GM12873 (cell line): ENCODE measurements around the gene PRUNE2.

ENCODE experiments used
- CTCF ChIP-seq: IDR thresholded peaks from 2 replicates; pipeline ENCODE4 v1.5.1; 2012; ENCODE audit warnings: low read depth, mild to moderate bottlenecking, moderate library complexity, low read length, control low read depth; ENCODE audit not compliant: insufficient read depth; ENCODE audit errors: missing control alignments

The PRUNE2 gene

GRCh38 chr9:76733096-76733495 lies 172.8 kb downstream of the PRUNE2 start:
- no peak for TF ChIP-seq CTCF

GRCh38 chr9:76732341-76732958 lies 173.5 kb downstream of the PRUNE2 start:
- no peak for TF ChIP-seq CTCF

GRCh38 chr9:76730801-76731200 lies 175.1 kb downstream of the PRUNE2 start:
- TF ChIP-seq CTCF = no peak

GRCh38 chr9:76729980-76730737 lies 175.8 kb downstream of the PRUNE2 start:
- TF ChIP-seq CTCF = no peak

- TF ChIP-seq CTCF = no peak
Observed at GRCh38 chr9:76729116-76729515, 176.8 kb downstream of the PRUNE2 start.

GRCh38 chr9:76725885-76726284 lies 180.0 kb downstream of the PRUNE2 start:
- no peak for TF ChIP-seq CTCF

GRCh38 chr9:76725011-76725546 lies 180.8 kb downstream of the PRUNE2 start:
- TF ChIP-seq CTCF = no peak
